ENCODE data around the gene ADAM19.

Gene ADAM19

GRCh38 chr5:157460921-157461792 lies 114.4 kb downstream of the ADAM19 start:
- H3K4me3 ChIP-seq (ENCODE audit: low read depth, low read length): no peak overlapping the region
- no peak for TF ChIP-seq CTCF (IDR thresholded peaks at IDR 0.05; ENCODE audit: insufficient read depth, low read depth, low read length, missing control alignments)
- DNase-seq (ENCODE audit: low read depth): no peak

GRCh38 chr5:157459715-157460599 lies 115.6 kb downstream of the ADAM19 start, which contains the start of gene NIPAL4:
Gene NIPAL4 (plus strand): TSS chr5:157460213. CDS start chr5:157460321, 108 bp downstream.
- H3K4me3 ChIP-seq (ENCODE audit: low read depth, low read length): peak within 1 kb of the TSS; percentile 35
- no peak for TF ChIP-seq CTCF (IDR thresholded peaks at IDR 0.05; ENCODE audit: insufficient read depth, low read depth, low read length, missing control alignments)
- DNase-seq (ENCODE audit: low read depth): no peak

- no peak for TF ChIP-seq CTCF (IDR thresholded peaks at IDR 0.05; ENCODE audit: insufficient read depth, low read depth, low read length, missing control alignments)
- no peak overlapping the region for H3K4me3 ChIP-seq (ENCODE audit: low read depth, low read length)
- DNase-seq (ENCODE audit: low read depth): no peak
Measured at GRCh38 chr5:157458835-157459234, 116.7 kb downstream of the ADAM19 start.

- TF ChIP-seq CTCF (IDR thresholded peaks at IDR 0.05; ENCODE audit: insufficient read depth, low read depth, low read length, missing control alignments): no peak
- DNase-seq (ENCODE audit: low read depth): no peak
- H3K4me3 ChIP-seq (ENCODE audit: low read depth, low read length): no peak overlapping the region
Measured at GRCh38 chr5:157457391-157457790, 118.2 kb downstream of the ADAM19 start.

- no peak for TF ChIP-seq CTCF (IDR thresholded peaks at IDR 0.05; ENCODE audit: insufficient read depth, low read depth, low read length, missing control alignments)
- no peak for DNase-seq (ENCODE audit: low read depth)
- no peak overlapping the region for H3K4me3 ChIP-seq (ENCODE audit: low read depth, low read length)
Measured at GRCh38 chr5:157456301-157456700, 119.3 kb downstream of the ADAM19 start.

- no peak overlapping the region for H3K4me3 ChIP-seq (ENCODE audit: low read depth, low read length)
- no peak for DNase-seq (ENCODE audit: low read depth)
- TF ChIP-seq CTCF (IDR thresholded peaks at IDR 0.05; ENCODE audit: insufficient read depth, low read depth, low read length, missing control alignments): no peak
Measured at GRCh38 chr5:157455057-157455456, 120.5 kb downstream of the ADAM19 start.
